Measurements from ENCODE around the gene HNRNPD.
"Not testable (repeated sequence)": the region's sequence is repeated elsewhere in the genome, so short reads cannot be mapped to it uniquely, and the experiment has no call there.

The HNRNPD gene

GRCh38 chr4:82403725-82404124 is 29.9 kb upstream of the HNRNPD start:
- TF ChIP-seq CTCF (IDR thresholded peaks at IDR 0.05; ENCODE audit: low read depth, low read length) = no peak
- no peak overlapping the region for H3K27ac ChIP-seq
- no peak for DNase-seq
- no peaks in the 10 kb centered on the region for H3K9me3 ChIP-seq (ENCODE audit: severe bottlenecking)
- no peaks in the 10 kb centered on the region for H3K27me3 ChIP-seq (ENCODE audit: insufficient read depth, low read depth, severe bottlenecking)
- H3K4me3 ChIP-seq (ENCODE audit: low read depth, low read length) = no peak overlapping the region
- H3K36me3 ChIP-seq = no peaks in the 10 kb centered on the region

GRCh38 chr4:82402196-82402775 is 28.5 kb upstream of the HNRNPD start:
- Histone ChIP-seq H3K9me3 (ENCODE audit: severe bottlenecking) (no peaks in the 10 kb centered on the region), H3K27ac (no peak overlapping the region), H3K27me3 (ENCODE audit: insufficient read depth, low read depth, severe bottlenecking) (no peaks in the 10 kb centered on the region), H3K36me3 (no peaks in the 10 kb centered on the region), H3K4me3 (ENCODE audit: low read depth, low read length) (no peak overlapping the region)
- no peak for DNase-seq
- TF ChIP-seq CTCF (IDR thresholded peaks at IDR 0.05; ENCODE audit: low read depth, low read length) = no peak

- no peak for TF ChIP-seq CTCF (IDR thresholded peaks at IDR 0.05; ENCODE audit: low read depth, low read length)
- no peak overlapping the region for H3K4me3 ChIP-seq (ENCODE audit: low read depth, low read length)
- DNase-seq = no peak
- no peak overlapping the region for H3K27ac ChIP-seq
- no peaks in the 10 kb centered on the region for H3K36me3 ChIP-seq
- H3K9me3 ChIP-seq (ENCODE audit: severe bottlenecking) = no peaks in the 10 kb centered on the region
- H3K27me3 ChIP-seq (ENCODE audit: insufficient read depth, low read depth, severe bottlenecking) = no peaks in the 10 kb centered on the region
Observed at GRCh38 chr4:82401600-82401999, 27.8 kb upstream of the HNRNPD start.

- Histone ChIP-seq H3K9me3 (ENCODE audit: severe bottlenecking) (no peaks in the 10 kb centered on the region), H3K36me3 (no peaks in the 10 kb centered on the region), H3K4me3 (ENCODE audit: low read depth, low read length) (no peak overlapping the region), H3K27me3 (ENCODE audit: insufficient read depth, low read depth, severe bottlenecking) (no peaks in the 10 kb centered on the region), H3K27ac (no peak overlapping the region)
- DNase-seq = no peak
- no peak for TF ChIP-seq CTCF (IDR thresholded peaks at IDR 0.05; ENCODE audit: low read depth, low read length)
Observed at GRCh38 chr4:82398263-82398662, 24.5 kb upstream of the HNRNPD start.

- Histone ChIP-seq H3K27ac (no peak overlapping the region), H3K9me3 (ENCODE audit: severe bottlenecking) (no peaks in the 10 kb centered on the region), H3K36me3 (no peaks in the 10 kb centered on the region), H3K4me3 (ENCODE audit: low read depth, low read length) (no peak overlapping the region), H3K27me3 (ENCODE audit: insufficient read depth, low read depth, severe bottlenecking) (no peaks in the 10 kb centered on the region)
- TF ChIP-seq CTCF (IDR thresholded peaks at IDR 0.05; ENCODE audit: low read depth, low read length) = no peak
- no peak for DNase-seq
Observed at GRCh38 chr4:82397527-82397926, 23.7 kb upstream of the HNRNPD start.

- Histone ChIP-seq H3K4me3 (ENCODE audit: low read depth, low read length) (no peak overlapping the region), H3K9me3 (ENCODE audit: severe bottlenecking) (no peaks in the 10 kb centered on the region), H3K36me3 (no peaks in the 10 kb centered on the region), H3K27me3 (ENCODE audit: insufficient read depth, low read depth, severe bottlenecking) (no peaks in the 10 kb centered on the region), H3K27ac (no peak overlapping the region)
- DNase-seq = no peak
- no peak for TF ChIP-seq CTCF (IDR thresholded peaks at IDR 0.05; ENCODE audit: low read depth, low read length)
Observed at GRCh38 chr4:82394896-82395295, 21.1 kb upstream of the HNRNPD start.

GRCh38 chr4:82390061-82390460 is 16.3 kb upstream of the HNRNPD start:
- not testable (repeated sequence) for H3K9me3 ChIP-seq (ENCODE audit: severe bottlenecking); H3K4me3 ChIP-seq (ENCODE audit: low read depth, low read length); H3K27ac ChIP-seq; H3K36me3 ChIP-seq; DNase-seq; H3K27me3 ChIP-seq (ENCODE audit: insufficient read depth, low read depth, severe bottlenecking)

Measured in WERI-Rb-1 (cell line).